SKM-1 (cell line): ENCODE measurements around the gene ENO2.

ENCODE experiments used
- DNase-seq: peaks from one replicate; lab custom pipeline; 2025; ENCODE audit not compliant: unreplicated experiment; lab: John Stamatoyannopoulos, UW

The ENO2 gene

GRCh38 chr12:6959805-6960592 lies 45.6 kb downstream of the ENO2 start:
- no peak for DNase-seq

DNA sequence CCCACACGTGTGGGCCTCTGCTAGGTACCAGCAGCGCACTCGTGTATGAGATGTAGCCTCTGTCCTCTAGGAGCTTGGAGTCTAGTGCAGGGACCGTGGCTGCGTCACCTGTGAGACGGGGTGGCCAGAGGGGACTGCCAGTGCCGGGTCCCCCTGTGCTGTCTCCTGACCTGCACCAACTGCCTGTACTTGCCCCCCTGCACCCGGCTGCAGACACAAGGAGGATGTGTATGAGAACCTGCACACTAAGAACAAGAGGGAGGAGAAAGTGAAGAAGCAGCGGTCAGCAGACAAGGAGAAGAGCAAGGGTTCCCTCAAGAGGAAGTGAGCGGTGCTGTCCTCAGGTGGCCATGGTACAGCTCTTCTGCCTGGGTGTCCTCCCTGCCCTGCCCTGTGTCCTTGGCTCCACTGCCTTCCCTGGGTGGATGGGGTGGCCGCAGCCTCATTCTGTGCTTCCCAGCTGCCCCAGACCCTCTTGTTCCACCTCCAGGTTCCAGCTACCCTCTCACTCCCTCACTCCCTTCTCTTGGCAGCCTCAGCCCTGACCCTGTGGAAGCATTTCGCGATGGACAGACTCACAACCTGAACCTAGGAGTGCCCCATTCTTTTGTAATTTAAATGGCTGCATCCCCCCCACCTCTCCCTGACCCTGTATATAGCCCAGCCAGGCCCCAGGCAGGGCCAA lies 46.4 kb downstream of the ENO2 start:
- DNase-seq = no peak

DNA sequence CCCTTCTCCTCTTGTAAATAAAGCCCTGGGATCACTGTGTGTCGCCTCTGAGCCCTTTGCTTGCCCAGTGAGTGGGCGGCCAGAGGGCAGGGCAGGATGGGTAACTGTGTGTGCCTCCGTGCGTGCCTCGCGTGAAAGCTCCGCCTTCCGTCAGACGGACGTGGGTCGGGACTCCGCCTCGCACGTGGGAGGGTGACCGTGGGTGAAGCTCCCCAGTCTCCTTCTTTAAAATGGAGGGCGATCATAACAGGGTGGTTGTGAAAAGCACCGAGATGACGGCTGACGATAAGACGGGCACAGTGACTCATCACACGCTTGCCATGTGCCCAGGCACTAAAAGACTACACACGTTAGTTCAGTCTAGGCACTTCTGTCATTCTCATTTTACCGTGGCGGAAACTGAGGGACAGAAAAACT lies 46.9 kb downstream of the ENO2 start:
- no peak for DNase-seq

GRCh38 chr12:6961695-6962284 lies 47.4 kb downstream of the ENO2 start:
- no peak for DNase-seq

- no peak for DNase-seq
Observed at GRCh38 chr12:6962285-6963015, 48.1 kb downstream of the ENO2 start.

- DNase-seq = no peak
Observed at GRCh38 chr12:6963016-6963731, 48.8 kb downstream of the ENO2 start.

DNA sequence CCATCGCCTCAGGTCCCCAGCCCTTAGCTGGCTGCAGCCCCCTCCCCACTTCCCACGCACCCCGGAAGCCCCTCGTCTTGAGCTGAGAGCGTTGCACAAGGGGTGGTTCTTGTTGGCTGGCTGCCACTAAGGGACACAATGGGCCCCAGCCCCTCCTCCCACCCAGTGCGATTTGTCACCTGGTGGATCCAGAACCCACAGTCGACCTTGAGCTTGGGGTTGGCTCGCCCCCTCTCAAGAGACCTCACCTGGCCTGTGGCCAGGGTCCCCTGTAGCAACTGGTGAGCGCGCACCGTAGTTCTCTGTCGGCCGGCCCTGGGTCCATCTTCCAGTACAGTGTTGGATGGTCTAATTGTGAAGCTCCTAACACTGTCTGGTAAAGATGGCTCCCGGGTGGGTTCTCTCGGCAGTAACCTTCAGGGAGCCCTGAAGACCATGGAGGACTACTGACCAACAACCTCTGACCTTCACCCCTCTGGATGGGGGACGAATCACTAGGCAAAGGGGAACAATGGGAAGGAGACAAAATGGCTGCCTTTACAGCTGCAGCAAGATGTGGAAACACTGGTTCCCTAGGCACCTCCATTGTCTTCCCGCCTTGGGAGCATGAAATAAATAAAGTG lies 49.5 kb downstream of the ENO2 start:
- no peak for DNase-seq

GRCh38 chr12:6964605-6965025 lies 50.2 kb downstream of the ENO2 start:
- DNase-seq = no peak

- DNase-seq = peak; percentile 7
Observed at GRCh38 chr12:6965026-6965661, 50.8 kb downstream of the ENO2 start.

- no peak for DNase-seq
Observed at GRCh38 chr12:6965714-6966113, 51.3 kb downstream of the ENO2 start.

GRCh38 chr12:6966351-6966750 lies 52.0 kb downstream of the ENO2 start:
- DNase-seq = no peak

DNA sequence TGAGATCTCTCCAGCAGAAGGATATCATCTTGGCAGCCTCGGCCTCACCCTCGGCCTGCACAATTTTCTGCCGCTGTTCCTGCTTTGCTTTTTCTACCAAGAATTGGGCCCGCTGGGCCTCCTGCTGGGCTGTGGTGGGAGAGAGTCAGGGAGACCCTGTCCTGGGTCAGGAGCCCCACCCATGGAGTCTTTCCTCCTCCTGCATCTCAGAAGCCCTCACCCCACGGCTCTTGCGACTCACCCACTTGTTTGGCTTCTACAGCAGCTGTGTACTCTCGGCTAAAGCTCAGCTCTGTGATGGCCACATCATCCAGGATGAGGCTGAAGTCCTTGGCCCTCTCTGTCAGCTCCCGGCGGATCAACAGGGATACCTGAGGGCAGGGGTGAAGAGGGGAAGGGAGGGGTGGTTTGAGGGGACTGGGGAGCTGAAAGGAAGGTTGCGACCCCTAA lies 53.3 kb downstream of the ENO2 start:
- DNase-seq = no peak

DNA sequence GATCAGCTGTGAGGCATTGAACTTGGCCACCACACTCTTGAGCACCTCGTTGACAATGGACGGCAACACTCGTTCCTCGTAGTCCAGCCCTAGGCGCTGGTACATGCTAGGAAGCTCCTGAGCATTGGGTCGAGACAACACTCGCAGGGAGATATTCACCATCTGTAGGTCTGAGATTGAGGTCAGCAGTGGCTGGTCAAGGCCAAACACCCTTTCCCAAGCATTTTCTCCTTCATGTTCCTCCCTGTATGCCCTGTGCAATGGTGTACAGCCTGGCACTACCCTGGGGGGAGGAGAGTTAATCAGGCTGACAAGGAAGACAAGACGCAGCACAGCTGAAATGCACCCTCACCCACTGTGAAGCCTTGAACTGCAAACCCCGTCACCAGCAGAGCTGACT lies 54.0 kb downstream of the ENO2 start:
- DNase-seq = no peak

GRCh38 chr12:6970096-6970527 lies 55.7 kb downstream of the ENO2 start:
- DNase-seq = no peak
